Epithelial cell of proximal tubule (primary cell): Measurements from ENCODE around the gene POU2AF1. TPM values are rescaled to one million over a fixed set of nuclear protein-coding genes. Genes with fewer than 3 reads are reported as not detected.
"Not testable (repeated sequence)": the region's sequence is repeated elsewhere in the genome, so short reads cannot be mapped to it uniquely, and the experiment has no call there.

Experiments used
- DNase-seq: peaks from one replicate; pipeline ENCODE4 v3.0.0-alpha.2; 2011; ENCODE audit warnings: low read depth
- H3K4me3 ChIP-seq: 2 replicates; pipeline ENCODE4 v1.5.1; 2011; ENCODE audit warnings: low read depth, mild to moderate bottlenecking, low read length
- total RNA-seq: library from RNA; depleted of rRNA; stranded (reverse); fragments of >200 nt; gene quantifications from 2 replicates; pipeline ENCODE4 v1.2.3, GENCODE V29; 2015
- TF ChIP-seq, protein P1 (sequence below): conservative IDR thresholded peaks from 2 replicates; pipeline ENCODE4 v1.5.1; 2012; ENCODE audit warnings: low read depth, mild to moderate bottlenecking, low read length

Gene POU2AF1
- total RNA-seq, 1 donor from 2014 or later, result not detected

DNA sequence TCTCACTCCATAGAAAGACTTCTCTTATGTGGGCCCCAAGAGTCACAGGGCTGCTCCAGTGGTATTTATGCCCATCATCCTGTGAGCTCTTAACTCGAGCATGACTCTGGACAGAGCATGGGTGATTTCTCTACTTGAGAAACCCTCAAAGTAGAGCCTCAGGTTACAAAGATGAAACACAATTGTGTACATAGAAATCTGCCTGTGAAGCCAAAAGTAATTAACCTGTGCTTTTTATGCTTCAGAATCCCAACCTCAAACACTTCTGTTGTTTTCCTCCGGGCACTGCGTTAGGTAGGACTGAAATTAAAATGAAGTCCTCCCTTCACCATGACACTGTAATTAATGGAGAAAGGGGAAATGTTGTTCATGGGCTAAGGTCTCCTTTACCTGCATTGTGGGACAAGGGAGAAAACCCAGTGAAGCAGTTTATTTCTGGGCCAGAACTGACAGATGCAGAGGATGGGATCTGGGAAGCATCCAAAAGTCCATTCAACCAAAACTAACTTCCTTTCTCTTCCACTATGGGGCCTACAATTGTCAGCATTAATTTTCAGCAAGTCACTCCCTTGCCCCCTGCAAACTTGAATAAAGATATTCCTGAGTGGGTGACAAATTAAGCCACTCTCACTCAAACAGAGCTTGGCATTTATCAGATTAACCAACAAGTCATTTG, 24.1 kb upstream of the POU2AF1 start:
- H3K4me3 ChIP-seq, result no peak overlapping the region
- TF ChIP-seq, protein P1, sequence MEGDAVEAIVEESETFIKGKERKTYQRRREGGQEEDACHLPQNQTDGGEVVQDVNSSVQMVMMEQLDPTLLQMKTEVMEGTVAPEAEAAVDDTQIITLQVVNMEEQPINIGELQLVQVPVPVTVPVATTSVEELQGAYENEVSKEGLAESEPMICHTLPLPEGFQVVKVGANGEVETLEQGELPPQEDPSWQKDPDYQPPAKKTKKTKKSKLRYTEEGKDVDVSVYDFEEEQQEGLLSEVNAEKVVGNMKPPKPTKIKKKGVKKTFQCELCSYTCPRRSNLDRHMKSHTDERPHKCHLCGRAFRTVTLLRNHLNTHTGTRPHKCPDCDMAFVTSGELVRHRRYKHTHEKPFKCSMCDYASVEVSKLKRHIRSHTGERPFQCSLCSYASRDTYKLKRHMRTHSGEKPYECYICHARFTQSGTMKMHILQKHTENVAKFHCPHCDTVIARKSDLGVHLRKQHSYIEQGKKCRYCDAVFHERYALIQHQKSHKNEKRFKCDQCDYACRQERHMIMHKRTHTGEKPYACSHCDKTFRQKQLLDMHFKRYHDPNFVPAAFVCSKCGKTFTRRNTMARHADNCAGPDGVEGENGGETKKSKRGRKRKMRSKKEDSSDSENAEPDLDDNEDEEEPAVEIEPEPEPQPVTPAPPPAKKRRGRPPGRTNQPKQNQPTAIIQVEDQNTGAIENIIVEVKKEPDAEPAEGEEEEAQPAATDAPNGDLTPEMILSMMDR, result no peak

DNA sequence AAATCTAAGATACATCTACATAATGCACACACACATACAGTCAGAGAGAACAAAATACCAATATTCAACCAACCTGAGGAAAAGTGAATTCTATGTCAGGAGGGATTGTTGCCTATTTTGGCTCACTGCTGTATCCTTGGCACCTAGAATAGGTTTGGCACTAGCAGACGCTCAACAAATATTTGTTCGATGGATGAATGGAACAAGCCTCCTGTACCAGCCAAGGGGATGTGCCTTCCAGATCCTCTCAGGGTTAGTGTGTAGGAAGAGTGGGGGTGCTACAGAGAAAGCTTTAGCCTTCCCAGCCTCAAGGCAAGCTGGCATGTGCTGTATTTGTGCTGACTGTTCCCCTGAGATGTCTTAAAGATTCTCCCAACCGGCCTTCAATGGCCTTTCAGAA, 23.3 kb upstream of the POU2AF1 start:
- no peak overlapping the region for H3K4me3 ChIP-seq
- TF ChIP-seq, protein P1, result no peak
- no peak for DNase-seq

More for the DNA sequence above, 24.1 kb upstream of the POU2AF1 start:
- DNase-seq, result no peak

DNA sequence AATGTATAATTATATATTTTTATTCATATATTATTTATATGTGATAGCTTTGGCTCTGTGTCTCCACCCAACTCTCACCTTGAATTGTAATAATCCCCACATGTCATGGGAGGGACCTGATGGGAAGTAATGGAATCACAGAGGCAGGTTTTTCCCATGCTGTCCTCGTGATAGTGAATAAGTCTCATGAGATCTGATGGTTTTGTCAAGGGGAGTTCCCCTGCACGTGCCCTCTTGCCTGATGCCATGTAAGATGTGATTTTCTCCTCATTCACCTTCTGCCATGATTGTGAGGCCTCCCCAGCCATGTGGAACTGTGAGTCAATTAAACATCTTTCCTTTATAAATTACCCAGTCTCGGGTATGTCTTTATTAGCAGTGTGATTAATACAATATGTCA, 22.9 kb upstream of the POU2AF1 start:
- not testable (repeated sequence) for H3K4me3 ChIP-seq, DNase-seq

DNA sequence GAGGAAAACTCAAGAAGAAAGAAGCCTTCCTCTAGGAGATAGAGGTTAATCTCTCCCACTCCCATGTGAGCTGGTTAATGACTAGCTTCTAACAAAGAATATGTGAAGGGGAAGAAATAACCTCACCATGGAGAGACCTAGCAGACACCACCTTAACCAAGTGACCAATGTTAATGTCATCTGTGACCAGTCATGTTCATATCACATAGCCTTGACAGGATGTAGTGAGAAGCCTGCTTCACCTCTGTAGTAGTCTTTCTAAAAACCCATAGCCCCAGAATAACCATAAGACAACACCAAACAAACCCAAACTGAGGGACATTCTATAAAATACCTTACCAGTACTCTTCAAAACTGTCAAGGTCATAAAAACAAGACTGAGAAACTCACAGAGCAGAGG, 21.5 kb upstream of the POU2AF1 start:
- DNase-seq, result no peak
- TF ChIP-seq, protein P1, result no peak
- H3K4me3 ChIP-seq, result no peak overlapping the region

DNA sequence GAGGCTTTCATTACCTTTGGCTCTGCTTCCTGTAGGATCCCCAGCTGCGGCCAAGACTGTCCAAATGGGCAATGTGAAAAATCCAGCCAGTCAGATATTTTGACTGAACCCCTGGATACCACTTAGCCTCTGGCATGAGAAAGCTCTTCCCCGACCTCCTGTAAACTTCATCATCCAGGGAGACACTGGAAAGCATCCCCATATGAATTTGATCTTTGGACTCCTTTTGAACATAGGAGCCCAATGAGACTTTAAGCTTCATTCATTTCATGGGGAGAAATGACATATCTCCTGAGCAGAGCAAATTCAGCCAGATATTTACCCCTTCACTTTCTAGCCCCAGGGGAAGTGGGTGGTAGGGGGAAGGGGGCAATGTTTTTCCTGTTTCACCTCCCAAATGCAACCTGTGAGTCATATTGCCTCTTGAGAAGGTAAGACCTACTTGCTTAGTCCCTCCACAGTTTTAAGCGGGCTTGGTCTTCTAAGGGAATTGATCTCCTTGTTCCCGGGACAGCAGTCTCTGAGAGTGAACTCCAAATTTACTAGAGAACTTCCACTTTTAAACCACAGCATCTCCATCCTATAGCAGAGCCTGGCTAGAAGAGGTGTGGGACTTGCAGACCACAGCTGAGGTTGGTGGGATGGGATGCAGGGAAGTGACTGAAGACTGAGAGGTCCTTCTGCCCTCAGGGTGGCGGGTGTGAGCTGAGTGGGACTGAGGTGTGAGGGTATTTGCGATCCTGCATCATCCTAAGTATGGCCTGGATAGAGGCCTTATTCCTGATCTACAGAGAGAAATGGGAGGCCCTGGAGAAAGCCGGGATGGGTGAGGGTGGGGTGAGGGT, 20.3 kb upstream of the POU2AF1 start:
- H3K4me3 ChIP-seq, result no peak overlapping the region
- TF ChIP-seq, protein P1, result no peak
- DNase-seq, result no peak

DNA sequence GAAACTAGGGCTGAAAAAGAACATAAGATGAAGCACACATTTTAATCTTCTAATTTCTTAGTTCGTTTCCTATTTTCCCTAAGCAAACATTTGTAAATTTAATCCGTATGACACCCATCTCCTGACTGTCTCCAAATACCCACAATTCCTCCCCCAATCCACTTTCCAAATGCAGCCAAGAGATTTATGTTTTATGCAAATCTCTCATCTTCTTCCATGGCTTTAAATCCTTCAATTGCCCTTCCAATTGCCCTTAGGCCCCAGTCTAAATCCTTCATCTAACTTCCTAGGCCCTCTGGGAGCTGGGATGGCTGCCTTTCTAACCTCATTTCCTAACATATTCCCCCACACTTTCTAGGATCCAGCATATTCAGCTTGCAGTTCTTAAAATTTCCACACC, 18.0 kb upstream of the POU2AF1 start:
- no peak for DNase-seq
- TF ChIP-seq, protein P1, result no peak
- no peak overlapping the region for H3K4me3 ChIP-seq

DNA sequence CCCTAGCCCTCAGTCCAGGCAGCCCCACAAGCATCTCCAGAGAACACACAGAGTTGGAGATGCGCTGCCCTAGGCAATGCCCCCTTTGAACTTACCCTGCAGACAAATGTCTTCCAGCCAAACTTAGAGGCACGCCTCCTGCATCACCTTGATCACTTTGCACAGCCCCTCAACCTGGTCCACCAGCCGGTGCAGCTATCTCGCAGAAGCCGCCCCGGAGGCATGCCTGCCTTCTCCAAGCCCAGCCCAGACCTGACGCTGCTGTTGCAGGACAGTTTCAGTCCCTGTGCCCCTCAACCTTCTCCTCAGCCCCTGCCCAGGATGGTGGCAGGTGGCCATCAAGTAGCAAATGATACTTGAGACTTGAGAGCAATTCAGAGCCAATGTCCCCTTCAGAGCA, 16.7 kb upstream of the POU2AF1 start:
- DNase-seq, result no peak
- no peak overlapping the region for H3K4me3 ChIP-seq
- TF ChIP-seq, protein P1, result no peak
